ENCODE measurements around the gene LYAR.

Gene LYAR

GRCh38 chr4:4315461-4316149, 25.7 kb upstream of the LYAR start:
- DNase-seq = no peak

- no peak for DNase-seq
These were observed 21.2 kb upstream of the LYAR start for GRCh38 chr4:4311193-4311592.

GRCh38 chr4:4308800-4309441, 19.0 kb upstream of the LYAR start:
- no peak for DNase-seq

GRCh38 chr4:4306920-4307319, 17.0 kb upstream of the LYAR start:
- DNase-seq = peak; percentile 40

- DNase-seq = peak; percentile 28
These were observed 12.5 kb upstream of the LYAR start for GRCh38 chr4:4302416-4302815.

GRCh38 chr4:4302001-4302400, 12.0 kb upstream of the LYAR start:
- no peak for DNase-seq

- no peak for DNase-seq
These were observed 9.1 kb upstream of the LYAR start for GRCh38 chr4:4299006-4299405.

GRCh38 chr4:4296283-4296846, 6.4 kb upstream of the LYAR start:
- DNase-seq = no peak

GRCh38 chr4:4293279-4293678, 3.3 kb upstream of the LYAR start:
- DNase-seq = no peak

GRCh38 chr4:4289597-4289940, 385 bp downstream of the LYAR start:
- DNase-seq = no peak

- DNase-seq = no peak
These were observed 899 bp downstream of the LYAR start for GRCh38 chr4:4289055-4289454.

GRCh38 chr4:4288098-4288497, 1.9 kb downstream of the LYAR start:
- no peak for DNase-seq

GRCh38 chr4:4284827-4285618, 4.9 kb downstream of the LYAR start:
- no peak for DNase-seq

GRCh38 chr4:4281787-4282186, 8.2 kb downstream of the LYAR start:
- DNase-seq = no peak

GRCh38 chr4:4277531-4277930, 12.4 kb downstream of the LYAR start:
- no peak for DNase-seq

GRCh38 chr4:4274226-4274625, 15.7 kb downstream of the LYAR start:
- no peak for DNase-seq

GRCh38 chr4:4271912-4272311, 18.0 kb downstream of the LYAR start:
- DNase-seq = no peak

- no peak for DNase-seq
These were observed 19.4 kb downstream of the LYAR start for GRCh38 chr4:4270529-4270928.

- DNase-seq = no peak
These were observed 20.1 kb downstream of the LYAR start for GRCh38 chr4:4269856-4270255.

GRCh38 chr4:4269331-4269731, 20.6 kb downstream of the LYAR start:
- no peak for DNase-seq

- DNase-seq = no peak
These were observed 21.2 kb downstream of the LYAR start for GRCh38 chr4:4268776-4269175.

GRCh38 chr4:4267981-4268380, 22.0 kb downstream of the LYAR start:
- DNase-seq = no peak

GRCh38 chr4:4260185-4260751, 29.7 kb downstream of the LYAR start:
- peak; percentile 39 for DNase-seq

Measured in activated CD8-positive, alpha-beta memory T cell treated with anti-CD3 and anti-CD28 coated beads, Interleukin-2, amount 50 U/mL, for 48 hours (primary cell).